Lower lobe of right lung (tissue), 2 donors: ENCODE data around the gene THSD4. TPM values are rescaled to one million over a fixed set of nuclear protein-coding genes. Genes with fewer than 3 reads are reported as not detected.

ENCODE experiments used
- ATAC-seq, 2 donors: fragments of 200-7000 bp; cut with Tn5 transposase; one replicate each; pipeline ENCODE4 v1.9.1; 2020 to 2022; ENCODE audit warnings: mild to moderate bottlenecking in 2 of 2, moderate library complexity in 2 of 2
- DNase-seq: peaks from one replicate; pipeline ENCODE4 v3.0.0-alpha.2; 2020
- H3K27ac ChIP-seq: fragments of 200-600 bp; one replicate; pipeline ENCODE4 v1.8.0; 2022
- H3K27me3 ChIP-seq: fragments of 200-600 bp; one replicate; pipeline ENCODE4 v1.8.0; 2022; ENCODE audit warnings: low read depth
- H3K36me3 ChIP-seq: fragments of 200-600 bp; one replicate; pipeline ENCODE4 v1.8.0; 2022; ENCODE audit warnings: mild to moderate bottlenecking
- H3K4me1 ChIP-seq: fragments of 200-600 bp; one replicate; pipeline ENCODE4 v1.8.0; 2022
- H3K4me3 ChIP-seq: fragments of 200-600 bp; one replicate; pipeline ENCODE4 v1.8.0; 2022; ENCODE audit warnings: mild to moderate bottlenecking
- H3K9me3 ChIP-seq: fragments of 200-600 bp; one replicate; pipeline ENCODE4 v1.8.0; 2022
- CTCF ChIP-seq: fragments of 200-600 bp; IDR thresholded peaks from one replicate; pipeline ENCODE4 v1.8.0; 2022; ENCODE audit warnings: antibody characterized with exemption, mild to moderate bottlenecking
- intact Hi-C: fragments of 100-400 bp; cut with DNase I; formaldehyde crosslinking; loops from one replicate; pipeline ENCODE4 v1.11.0; 2022
- total RNA-seq: library from RNA; stranded (reverse); fragmentation: NEBNext Ultra II Directional; extraction: Animal tissue kit (Norgen Biotek cat#: 25700); gene quantifications from one replicate; pipeline ENCODE4 v1.2.1, GENCODE V29; 2021
- donor health status: DM: no; HTN: yes; CAD: no; lungs with severe emphysema.

The THSD4 gene
- total RNA-seq, 1 donor from 2014 or later: 18.2 TPM

- Histone ChIP-seq H3K27me3 (no peaks in the 10 kb centered on the region), H3K36me3 (no peaks in the 10 kb centered on the region), H3K4me3 (no peak overlapping the region), H3K27ac (no peak overlapping the region), H3K9me3 (no peaks in the 10 kb centered on the region), H3K4me1 (no peaks in the 10 kb centered on the region)
- ATAC-seq (no peak), DNase-seq (no peak)
- intact Hi-C loops: no loop called here
- no peak for TF ChIP-seq CTCF
Measured at GRCh38 chr15:71698030-71698429, 582.8 kb downstream of the THSD4 start.

DNA sequence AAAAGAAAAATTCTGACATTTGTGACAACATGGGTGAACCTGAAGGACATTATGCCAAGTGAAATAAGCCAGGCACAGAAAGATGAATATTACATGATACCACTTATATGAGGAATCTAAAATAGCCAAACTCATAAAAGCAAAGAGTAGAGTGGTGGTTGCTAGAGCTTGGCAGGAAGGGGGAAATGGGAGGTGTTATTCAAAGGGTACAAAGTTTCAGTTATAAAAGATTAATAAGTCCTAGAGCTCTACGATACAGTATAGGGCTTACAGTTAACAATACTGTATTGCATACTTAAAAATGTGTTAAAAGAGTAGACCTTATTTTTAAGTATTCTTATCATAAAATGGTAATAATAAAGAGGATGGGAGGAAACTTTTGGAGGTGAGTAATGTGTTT lies 583.5 kb downstream of the THSD4 start:
- TF ChIP-seq CTCF: no peak
- intact Hi-C loops: no loop called here
- Histone ChIP-seq H3K4me1 (no peaks in the 10 kb centered on the region), H3K9me3 (no peaks in the 10 kb centered on the region), H3K36me3 (no peaks in the 10 kb centered on the region), H3K27ac (no peak overlapping the region), H3K4me3 (no peak overlapping the region), H3K27me3 (no peaks in the 10 kb centered on the region)
- ATAC-seq (no peak), DNase-seq (no peak)

GRCh38 chr15:71699977-71700376 lies 584.7 kb downstream of the THSD4 start:
- Histone ChIP-seq H3K27me3 (no peaks in the 10 kb centered on the region), H3K36me3 (no peaks in the 10 kb centered on the region), H3K4me1 (no peaks in the 10 kb centered on the region), H3K27ac (no peak overlapping the region), H3K9me3 (no peaks in the 10 kb centered on the region), H3K4me3 (no peak overlapping the region)
- TF ChIP-seq CTCF: no peak
- ATAC-seq: no peak
- intact Hi-C loops: no loop called here
- no peak for DNase-seq

GRCh38 chr15:71701808-71702207 lies 586.5 kb downstream of the THSD4 start:
- no peak for ATAC-seq
- H3K27me3 ChIP-seq: no peaks in the 10 kb centered on the region
- H3K9me3 ChIP-seq: no peaks in the 10 kb centered on the region
- H3K4me1 ChIP-seq: no peaks in the 10 kb centered on the region
- intact Hi-C loops: no loop called here
- no peaks in the 10 kb centered on the region for H3K36me3 ChIP-seq
- no peak overlapping the region for H3K4me3 ChIP-seq
- no peak overlapping the region for H3K27ac ChIP-seq
- no peak for DNase-seq
- no peak for TF ChIP-seq CTCF

GRCh38 chr15:71702496-71702895 lies 587.2 kb downstream of the THSD4 start:
- TF ChIP-seq CTCF: no peak
- Histone ChIP-seq H3K36me3 (no peaks in the 10 kb centered on the region), H3K4me1 (no peaks in the 10 kb centered on the region), H3K27ac (no peak overlapping the region), H3K4me3 (no peak overlapping the region), H3K9me3 (no peaks in the 10 kb centered on the region), H3K27me3 (no peaks in the 10 kb centered on the region)
- ATAC-seq (no peak), DNase-seq (no peak)
- intact Hi-C loops: no loop called here

DNA sequence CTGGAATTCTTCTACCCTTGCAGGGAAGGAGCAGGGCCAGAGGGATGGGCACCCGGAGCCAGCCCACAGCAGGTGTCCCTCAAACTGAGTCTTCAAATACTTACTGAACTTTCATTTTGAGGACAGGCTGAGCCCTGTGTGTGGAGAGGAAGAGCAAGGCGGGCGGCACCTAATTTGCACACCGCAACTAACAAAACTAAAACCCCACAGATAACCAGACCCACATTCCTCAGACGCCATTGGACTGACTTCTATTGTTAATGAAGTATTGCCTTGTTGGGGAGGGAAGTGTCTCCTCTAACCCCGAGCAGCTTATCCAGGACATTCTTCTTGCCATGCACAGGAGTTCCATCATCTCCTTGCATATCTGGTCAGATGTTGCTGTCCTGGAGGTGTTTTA lies 589.9 kb downstream of the THSD4 start:
- intact Hi-C loops: no loop called here
- no peak for TF ChIP-seq CTCF
- H3K27ac ChIP-seq: no peak overlapping the region
- ATAC-seq (no peak), DNase-seq (no peak)
- no peaks in the 10 kb centered on the region for H3K36me3 ChIP-seq
- peaks cover 7% of the 10 kb centered on the region for H3K4me1 ChIP-seq
- H3K4me3 ChIP-seq: no peak overlapping the region
- no peaks in the 10 kb centered on the region for H3K9me3 ChIP-seq
- H3K27me3 ChIP-seq: no peaks in the 10 kb centered on the region
